ENCODE results near the gene SLC34A3.

SLC34A3 gene

GRCh38 chr9:137264067-137264466 is 33.4 kb downstream of the SLC34A3 start:
- H3K27me3 ChIP-seq (ENCODE audit: insufficient read depth, poor library complexity, severe bottlenecking), result no peaks in the 10 kb centered on the region
- DNase-seq (ENCODE audit: low read depth in 1 of 2, low spot score in 1 of 2), result no peak
- H3K27ac ChIP-seq (replicated peaks), result no peak overlapping the region
- no peak overlapping the region for H3K4me3 ChIP-seq (replicated peaks; ENCODE audit: insufficient read depth, low read length)
- peak; percentile 18; the same call in 1 of the 2 replicates for TF ChIP-seq POLR2AphosphoS5 (IDR thresholded peaks at IDR 0.05; ENCODE audit: low read depth)
- TF ChIP-seq, protein P1, sequence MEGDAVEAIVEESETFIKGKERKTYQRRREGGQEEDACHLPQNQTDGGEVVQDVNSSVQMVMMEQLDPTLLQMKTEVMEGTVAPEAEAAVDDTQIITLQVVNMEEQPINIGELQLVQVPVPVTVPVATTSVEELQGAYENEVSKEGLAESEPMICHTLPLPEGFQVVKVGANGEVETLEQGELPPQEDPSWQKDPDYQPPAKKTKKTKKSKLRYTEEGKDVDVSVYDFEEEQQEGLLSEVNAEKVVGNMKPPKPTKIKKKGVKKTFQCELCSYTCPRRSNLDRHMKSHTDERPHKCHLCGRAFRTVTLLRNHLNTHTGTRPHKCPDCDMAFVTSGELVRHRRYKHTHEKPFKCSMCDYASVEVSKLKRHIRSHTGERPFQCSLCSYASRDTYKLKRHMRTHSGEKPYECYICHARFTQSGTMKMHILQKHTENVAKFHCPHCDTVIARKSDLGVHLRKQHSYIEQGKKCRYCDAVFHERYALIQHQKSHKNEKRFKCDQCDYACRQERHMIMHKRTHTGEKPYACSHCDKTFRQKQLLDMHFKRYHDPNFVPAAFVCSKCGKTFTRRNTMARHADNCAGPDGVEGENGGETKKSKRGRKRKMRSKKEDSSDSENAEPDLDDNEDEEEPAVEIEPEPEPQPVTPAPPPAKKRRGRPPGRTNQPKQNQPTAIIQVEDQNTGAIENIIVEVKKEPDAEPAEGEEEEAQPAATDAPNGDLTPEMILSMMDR (IDR thresholded peaks at IDR 0.05; ENCODE audit: insufficient read depth, low read length), result no peak

DNA sequence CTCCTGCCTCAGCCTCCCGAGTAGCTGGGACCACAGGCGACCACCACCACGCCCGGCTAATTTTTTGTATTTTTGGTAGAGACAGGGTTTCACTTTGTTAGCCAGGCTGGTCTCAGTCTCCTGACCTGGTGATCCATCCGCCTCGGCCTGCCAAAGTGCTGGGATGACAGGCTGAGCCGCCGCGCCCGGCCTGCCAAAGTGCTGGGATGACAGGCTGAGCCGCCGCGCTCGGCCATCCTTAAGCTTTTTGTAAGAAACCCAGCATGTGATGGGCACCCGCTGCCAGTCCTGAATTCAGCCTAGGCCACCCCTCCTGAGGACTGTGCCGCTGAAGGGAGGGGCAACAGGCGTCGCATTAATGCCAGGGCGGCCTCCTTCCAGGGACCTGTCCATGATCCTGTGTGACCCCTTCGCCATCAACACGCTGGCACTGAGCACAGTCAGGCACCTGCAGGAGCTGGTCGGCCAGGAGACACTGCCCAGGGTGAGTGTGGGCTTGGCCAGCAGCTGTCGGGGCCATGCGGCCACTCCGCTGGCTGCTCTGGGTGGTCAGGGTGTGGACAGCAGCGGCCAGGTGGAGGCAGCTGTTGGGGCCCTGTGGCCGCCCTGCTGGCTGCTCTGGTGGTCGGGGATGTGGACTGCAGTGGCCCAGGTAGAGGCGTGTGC is 34.9 kb downstream of the SLC34A3 start:
- TF ChIP-seq POLR2AphosphoS5 (IDR thresholded peaks at IDR 0.05; ENCODE audit: low read depth) (no peak), GABPA (IDR thresholded peaks at IDR 0.05; ENCODE audit: low read depth) (no peak), REST (IDR thresholded peaks at IDR 0.05; ENCODE audit: insufficient replicate concordance, low read depth) (no peak), SPI1 (IDR thresholded peaks at IDR 0.05; ENCODE audit: borderline replicate concordance, low read depth) (no peak)
- TF ChIP-seq, protein P1 (IDR thresholded peaks at IDR 0.05; ENCODE audit: insufficient read depth, low read length), result no peak
- DNase-seq (ENCODE audit: low read depth in 1 of 2, low spot score in 1 of 2), result no peak
- H3K27me3 ChIP-seq (ENCODE audit: insufficient read depth, poor library complexity, severe bottlenecking), result no peaks in the 10 kb centered on the region
- no peak overlapping the region for H3K4me3 ChIP-seq (replicated peaks; ENCODE audit: insufficient read depth, low read length)
- no peak overlapping the region for H3K27ac ChIP-seq (replicated peaks)

DNA sequence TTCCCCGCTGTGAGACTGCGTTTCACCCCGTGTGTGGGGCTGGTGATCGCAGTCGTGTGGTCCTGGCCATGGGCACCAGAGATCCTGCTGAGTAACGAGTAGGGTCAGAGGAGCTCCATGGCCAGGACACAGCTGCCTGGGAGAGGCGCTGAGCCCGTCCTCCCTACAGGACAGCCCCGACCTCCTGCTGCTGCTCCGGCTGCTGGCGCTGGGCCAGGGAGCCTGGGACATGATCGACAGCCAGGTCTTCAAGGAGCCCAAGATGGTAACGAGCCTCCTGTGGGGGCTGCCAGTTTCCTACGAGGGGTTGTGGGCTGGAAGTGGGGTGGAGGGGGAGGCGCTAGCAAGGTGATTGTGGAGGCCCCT is 35.4 kb downstream of the SLC34A3 start:
- no peak overlapping the region for H3K27ac ChIP-seq (replicated peaks)

More for the DNA sequence above, 35.4 kb downstream of the SLC34A3 start:
- Histone ChIP-seq H3K27me3 (ENCODE audit: insufficient read depth, poor library complexity, severe bottlenecking) (no peaks in the 10 kb centered on the region), H3K4me3 (replicated peaks; ENCODE audit: insufficient read depth, low read length) (no peak overlapping the region)
- DNase-seq (ENCODE audit: low read depth in 1 of 2, low spot score in 1 of 2), result no peak
- TF ChIP-seq POLR2AphosphoS5 (IDR thresholded peaks at IDR 0.05; ENCODE audit: low read depth), result no peak
- TF ChIP-seq GABPA (IDR thresholded peaks at IDR 0.05; ENCODE audit: low read depth), result no peak
- TF ChIP-seq REST (IDR thresholded peaks at IDR 0.05; ENCODE audit: insufficient replicate concordance, low read depth), result no peak
- TF ChIP-seq SPI1 (IDR thresholded peaks at IDR 0.05; ENCODE audit: borderline replicate concordance, low read depth), result no peak
- TF ChIP-seq, protein P1 (IDR thresholded peaks at IDR 0.05; ENCODE audit: insufficient read depth, low read length), result no peak

All from HL-60 (cell line).